CD4-positive, alpha-beta T cell (primary cell): ENCODE measurements around the gene ZCCHC10. TPM values are rescaled to one million over a fixed set of nuclear protein-coding genes. Genes with fewer than 3 reads are reported as not detected.

Experiments used
- ATAC-seq: fragments of 200-7000 bp; cut with Tn5 transposase; one replicate; pipeline ENCODE4 v1.10.0; 2022; ENCODE audit warnings: mild to moderate bottlenecking; ENCODE audit not compliant: poor library complexity
- CTCF ChIA-PET: fragments of 350-600 bp; sonication (Branson Sonifier 250); formaldehyde crosslinking; loops from one replicate; lab custom pipeline; 2021; ENCODE audit warnings: antibody characterized with exemption, inconsistent platforms; lab: Charles Lee
- POLR2A ChIA-PET: fragments of 350-600 bp; sonication (Branson Sonifier 250); formaldehyde crosslinking; loops from one replicate; lab custom pipeline; 2021; ENCODE audit warnings: antibody characterized with exemption, inconsistent platforms; lab: Charles Lee
- DNase-seq, 14 experiments: peaks; one replicate each; pipeline ENCODE4 v3.0.0-alpha.2; 2013 to 2020; ENCODE audit warnings: mixed read lengths in 2 of 14
- H3K27ac ChIP-seq, 2 donors: one replicate each; pipeline versions ENCODE4 v1.5.1 to v1.7.0; 2013; ENCODE audit warnings: low read length in 2 of 2, low read depth in 1 of 2, mild to moderate bottlenecking in 1 of 2
- H3K27me3 ChIP-seq, 2 experiments: 1 replicate in 1 of 2; 2 replicates in 1 of 2; pipeline versions ENCODE4 v1.6.1 to v1.7.0; 2013; ENCODE audit warnings: low read length in 2 of 2, control low read depth in 1 of 2, mild to moderate bottlenecking in 1 of 2, moderate library complexity in 1 of 2; ENCODE audit not compliant: insufficient read depth in 2 of 2, control insufficient read depth in 1 of 2
- H3K36me3 ChIP-seq: one replicate; pipeline ENCODE4 v1.6.1; 2013; ENCODE audit warnings: low read length, control low read depth; ENCODE audit not compliant: insufficient read depth
- H3K4me1 ChIP-seq: one replicate; pipeline ENCODE4 v1.6.1; 2013; ENCODE audit warnings: low read length, control low read depth; ENCODE audit not compliant: insufficient read depth
- H3K4me3 ChIP-seq: one replicate; pipeline ENCODE4 v1.5.1; 2013; ENCODE audit warnings: mild to moderate bottlenecking, low read length, moderate library complexity
- H3K9me3 ChIP-seq, 2 experiments: 1 replicate in 1 of 2; 2 replicates in 1 of 2; pipeline versions ENCODE4 v1.6.1 to v1.7.0; 2013; ENCODE audit warnings: low read length in 2 of 2, mild to moderate bottlenecking in 2 of 2, control low read depth in 1 of 2, moderate library complexity in 1 of 2; ENCODE audit not compliant: control insufficient read depth in 1 of 2, insufficient read depth in 1 of 2
- H3K27ac Mint-ChIP-seq: one replicate; pipeline ENCODE4 v1.8.0; 2020; ENCODE audit warnings: mixed read lengths
- H3K27me3 Mint-ChIP-seq: one replicate; pipeline ENCODE4 v1.8.0; 2021; ENCODE audit warnings: mixed read lengths
- H3K36me3 Mint-ChIP-seq: one replicate; pipeline ENCODE4 v1.8.0; 2021; ENCODE audit warnings: low read depth, mixed read lengths
- H3K4me1 Mint-ChIP-seq: one replicate; pipeline ENCODE4 v1.8.0; 2021; ENCODE audit warnings: low read depth, mixed read lengths
- H3K4me3 Mint-ChIP-seq: one replicate; pipeline ENCODE4 v1.8.0; 2020; ENCODE audit warnings: mild to moderate bottlenecking, mixed read lengths
- H3K9me3 Mint-ChIP-seq: one replicate; pipeline ENCODE4 v1.8.0; 2020; ENCODE audit warnings: mixed read lengths
- CTCF ChIP-seq: fragments of 200-600 bp; IDR thresholded peaks from one replicate; pipeline ENCODE4 v1.8.0; 2022; ENCODE audit warnings: antibody characterized with exemption, mild to moderate bottlenecking
- intact Hi-C, 2 experiments: fragments of 100-400 bp; cut with DNase I in 1 of 2; cut with micrococcal nuclease in 1 of 2; formaldehyde crosslinking; loops; one replicate each; pipeline versions ENCODE4 v1.15.1 to v1.9.0; 2023 to 2025; cut with DNase I, micrococcal nuclease
- total RNA-seq, 174 experiments: library from RNA in 2 of 174; stranded (reverse) in 2 of 174; gene quantifications; one replicate each; pipeline ENCODE4 v1.2.3 and lab custom pipeline; 2021 to 2026

Gene ZCCHC10
- total RNA-seq, 2 experiments from 2014 or later = 17.7 to 20.1 TPM

GRCh38 chr5:132952829-132953228 lies 73.5 kb downstream of the ZCCHC10 start:
- Mint-ChIP-seq H3K4me1 (peaks cover 58% of the 10 kb centered on the region), H3K36me3 (peaks cover 50% of the 10 kb centered on the region), H3K9me3 (no peaks in the 10 kb centered on the region), H3K27me3 (no peaks in the 10 kb centered on the region), H3K4me3 (no peak overlapping the region), H3K27ac (no peak overlapping the region)
- ATAC-seq = no peak
- no peak overlapping the region for H3K27ac ChIP-seq
- no peak for TF ChIP-seq CTCF
- H3K4me1 ChIP-seq = peaks cover 43% of the 10 kb centered on the region
- intact Hi-C loops = no loop called here
- H3K36me3 ChIP-seq = peaks cover 18% of the 10 kb centered on the region
- H3K4me3 ChIP-seq = no peak overlapping the region
- no peak for DNase-seq
- ChIA-PET CTCF (no interaction called here), POLR2A (interaction anchor here (1.5 to 2.1 kb wide), 2 partner anchors 11 to 99 kb away, joined by 4 to 9 read pairs; partner anchors contain the start of genes AFF4 and HSPA4)
- no peaks in the 10 kb centered on the region for H3K9me3 ChIP-seq
- no peaks in the 10 kb centered on the region for H3K27me3 ChIP-seq

GRCh38 chr5:132951897-132952296 lies 74.5 kb downstream of the ZCCHC10 start:
- POLR2A ChIA-PET = interaction anchor here (1.1 to 1.2 kb wide), 2 partner anchors 8 to 584 kb away, joined by 3 to 5 read pairs; no protein-coding TSS in a partner anchor
- Histone ChIP-seq H3K4me1 (peaks cover 40% of the 10 kb centered on the region), H3K4me3 (no peak overlapping the region), H3K36me3 (peaks cover 18% of the 10 kb centered on the region), H3K27me3 (no peaks in the 10 kb centered on the region), H3K9me3 (no peaks in the 10 kb centered on the region), H3K27ac (no peak overlapping the region)
- Mint-ChIP-seq H3K27ac (no peak overlapping the region), H3K4me1 (peaks cover 60% of the 10 kb centered on the region), H3K4me3 (no peak overlapping the region), H3K9me3 (no peaks in the 10 kb centered on the region), H3K27me3 (no peaks in the 10 kb centered on the region), H3K36me3 (peaks cover 50% of the 10 kb centered on the region)
- ATAC-seq = no peak
- CTCF ChIA-PET = no interaction called here
- TF ChIP-seq CTCF = no peak
- intact Hi-C loops = no loop called here
- no peak for DNase-seq

- ATAC-seq (no peak), DNase-seq (no peak)
- Histone ChIP-seq H3K9me3 (no peaks in the 10 kb centered on the region), H3K36me3 (peaks cover 11% of the 10 kb centered on the region), H3K27ac (no peak overlapping the region), H3K27me3 (no peaks in the 10 kb centered on the region), H3K4me1 (peaks cover 36% of the 10 kb centered on the region), H3K4me3 (no peak overlapping the region)
- Mint-ChIP-seq H3K9me3 (no peaks in the 10 kb centered on the region), H3K27me3 (no peaks in the 10 kb centered on the region), H3K4me3 (no peak overlapping the region), H3K36me3 (peaks cover 41% of the 10 kb centered on the region), H3K27ac (no peak overlapping the region), H3K4me1 (peaks cover 64% of the 10 kb centered on the region)
- POLR2A ChIA-PET = no interaction called here
- no peak for TF ChIP-seq CTCF
- intact Hi-C loops = no loop called here
- CTCF ChIA-PET = no interaction called here
Observed at GRCh38 chr5:132949136-132949535, 77.2 kb downstream of the ZCCHC10 start.
